NCI-H2171 (cell line): Measurements from ENCODE around the gene TMCC1.

Experiments used
- DNase-seq: peaks from one replicate; lab custom pipeline; 2025; lab: John Stamatoyannopoulos, UW

TMCC1 gene

GRCh38 chr3:129609591-129610182, 283.8 kb downstream of the TMCC1 start:
- no peak for DNase-seq

GRCh38 chr3:129608936-129609590, 284.4 kb downstream of the TMCC1 start:
- DNase-seq: no peak

- DNase-seq: peak; percentile 3
These were observed 285.2 kb downstream of the TMCC1 start for GRCh38 chr3:129608087-129608935.

- no peak for DNase-seq
These were observed 286.0 kb downstream of the TMCC1 start for GRCh38 chr3:129607391-129608068.

- DNase-seq: peak; percentile 47
These were observed 286.7 kb downstream of the TMCC1 start, which contains the start of gene PLXND1 for GRCh38 chr3:129606636-129607390. TSS of gene PLXND1 (minus strand) at chr3:129606676. CDS start at chr3:129606639, 37 bp downstream.

GRCh38 chr3:129605922-129606635, 287.4 kb downstream of the TMCC1 start:
- DNase-seq: peak; percentile 44

- peak; percentile 83 for DNase-seq
These were observed 288.1 kb downstream of the TMCC1 start for GRCh38 chr3:129605203-129605921.

- DNase-seq: peak; percentile 38
These were observed 288.7 kb downstream of the TMCC1 start for GRCh38 chr3:129604767-129605166.

GRCh38 chr3:129603991-129604749, 289.3 kb downstream of the TMCC1 start:
- no peak for DNase-seq

- no peak for DNase-seq
These were observed 290.0 kb downstream of the TMCC1 start for GRCh38 chr3:129603561-129603942.

- no peak for DNase-seq
These were observed 290.6 kb downstream of the TMCC1 start for GRCh38 chr3:129602730-129603560.

GRCh38 chr3:129602309-129602708, 291.2 kb downstream of the TMCC1 start:
- no peak for DNase-seq

- DNase-seq: no peak
These were observed 291.8 kb downstream of the TMCC1 start for GRCh38 chr3:129601713-129602112.

- DNase-seq: no peak
These were observed 293.2 kb downstream of the TMCC1 start for GRCh38 chr3:129600348-129600747.

GRCh38 chr3:129599607-129600006, 293.9 kb downstream of the TMCC1 start:
- DNase-seq: no peak

GRCh38 chr3:129599073-129599472, 294.4 kb downstream of the TMCC1 start:
- DNase-seq: no peak

- no peak for DNase-seq
These were observed 295.0 kb downstream of the TMCC1 start for GRCh38 chr3:129598484-129598883.

- no peak for DNase-seq
These were observed 295.5 kb downstream of the TMCC1 start for GRCh38 chr3:129598000-129598381.
